ENCODE results near the gene KRT84. TPM values are rescaled to one million over a fixed set of nuclear protein-coding genes. Genes with fewer than 3 reads are reported as not detected.

Gene KRT84
- total RNA-seq, 6 donors from 2014 or later = not detected

GRCh38 chr12:52354200-52354599 is 31.3 kb downstream of the KRT84 start:
- Histone ChIP-seq H3K4me3 (no peak overlapping the region), H3K4me1 (peaks cover 0 to 10% (median 6%) of the 10 kb centered on the region in 4 donors), H3K27me3 (no peaks in the 10 kb centered on the region), H3K36me3 (no peaks in the 10 kb centered on the region), H3K9me3 (no peaks in the 10 kb centered on the region), H3K27ac (no peak overlapping the region)
- ATAC-seq (ENCODE audit: low FRiP score in 2 of 2) (no peak), DNase-seq (no peak)
- 34 to 40% methylated on average over 5 of the region's 5 CpGs for WGBS, 2 donors
- TF ChIP-seq CTCF (IDR thresholded peaks at IDR 0.05) = no peak
- TF ChIP-seq POLR2AphosphoS5 (IDR thresholded peaks at IDR 0.05) = no peak
- TF ChIP-seq EP300 (IDR thresholded peaks at IDR 0.05) = no peak
- TF ChIP-seq POLR2A (IDR thresholded peaks at IDR 0.05) = no peak

- TF ChIP-seq CTCF (IDR thresholded peaks at IDR 0.05) (no peak), POLR2AphosphoS5 (IDR thresholded peaks at IDR 0.05) (no peak), POLR2A (IDR thresholded peaks at IDR 0.05) (no peak), EP300 (IDR thresholded peaks at IDR 0.05) (no peak)
- Histone ChIP-seq H3K4me1 (peaks cover 0 to 10% (median 6%) of the 10 kb centered on the region in 4 donors), H3K4me3 (no peak overlapping the region), H3K9me3 (no peaks in the 10 kb centered on the region), H3K36me3 (no peaks in the 10 kb centered on the region), H3K27me3 (no peaks in the 10 kb centered on the region), H3K27ac (no peak overlapping the region)
- no peak for DNase-seq
- ATAC-seq (ENCODE audit: low FRiP score in 2 of 2) = no peak
- 61 to 80% methylated on average over 1 to 3 of the region's 3 CpGs for WGBS, 2 donors
These were observed 31.7 kb downstream of the KRT84 start for GRCh38 chr12:52353766-52354165.

GRCh38 chr12:52352951-52353350 is 32.5 kb downstream of the KRT84 start:
- no peak overlapping the region for H3K27ac ChIP-seq
- H3K4me3 ChIP-seq = no peak overlapping the region
- H3K9me3 ChIP-seq = no peaks in the 10 kb centered on the region
- H3K4me1 ChIP-seq = peaks cover 0 to 10% (median 6%) of the 10 kb centered on the region in 4 donors
- 92 to 93% methylated on average over 2 of the region's 2 CpGs for WGBS, 2 donors
- TF ChIP-seq POLR2AphosphoS5 (IDR thresholded peaks at IDR 0.05) = no peak
- no peak for TF ChIP-seq CTCF (IDR thresholded peaks at IDR 0.05)
- no peak for TF ChIP-seq EP300 (IDR thresholded peaks at IDR 0.05)
- no peak for TF ChIP-seq POLR2A (IDR thresholded peaks at IDR 0.05)
- no peaks in the 10 kb centered on the region for H3K27me3 ChIP-seq
- ATAC-seq (ENCODE audit: low FRiP score in 2 of 2) (no peak), DNase-seq (no peak)
- no peaks in the 10 kb centered on the region for H3K36me3 ChIP-seq

GRCh38 chr12:52351196-52352059 is 34.0 kb downstream of the KRT84 start:
- Histone ChIP-seq H3K9me3 (no peaks in the 10 kb centered on the region), H3K4me3 (no peak overlapping the region), H3K4me1 (peaks cover 3 to 10% (median 6%) of the 10 kb centered on the region in 4 donors), H3K27me3 (no peaks in the 10 kb centered on the region), H3K27ac (no peak overlapping the region), H3K36me3 (no peaks in the 10 kb centered on the region)
- WGBS, 2 donors = 25 to 28% methylated on average over 6 to 9 of the region's 9 CpGs
- DNase-seq (no peak), ATAC-seq (ENCODE audit: low FRiP score in 2 of 2) (no peak)
- no peak for TF ChIP-seq POLR2A (IDR thresholded peaks at IDR 0.05)
- TF ChIP-seq EP300 (IDR thresholded peaks at IDR 0.05) = no peak
- TF ChIP-seq POLR2AphosphoS5 (IDR thresholded peaks at IDR 0.05) = no peak
- TF ChIP-seq CTCF (IDR thresholded peaks at IDR 0.05) = no peak
